HG03060 (cell line): Measurements from ENCODE around the gene ARHGEF10L.

ENCODE experiments used
- ATAC-seq: cut with Tn5 transposase; IDR thresholded peaks from one replicate; pipeline ENCODE4 v1.9.1; 2021; ENCODE audit warnings: low read depth, moderate number of reproducible peaks; ENCODE audit not compliant: unreplicated experiment

Gene ARHGEF10L

DNA sequence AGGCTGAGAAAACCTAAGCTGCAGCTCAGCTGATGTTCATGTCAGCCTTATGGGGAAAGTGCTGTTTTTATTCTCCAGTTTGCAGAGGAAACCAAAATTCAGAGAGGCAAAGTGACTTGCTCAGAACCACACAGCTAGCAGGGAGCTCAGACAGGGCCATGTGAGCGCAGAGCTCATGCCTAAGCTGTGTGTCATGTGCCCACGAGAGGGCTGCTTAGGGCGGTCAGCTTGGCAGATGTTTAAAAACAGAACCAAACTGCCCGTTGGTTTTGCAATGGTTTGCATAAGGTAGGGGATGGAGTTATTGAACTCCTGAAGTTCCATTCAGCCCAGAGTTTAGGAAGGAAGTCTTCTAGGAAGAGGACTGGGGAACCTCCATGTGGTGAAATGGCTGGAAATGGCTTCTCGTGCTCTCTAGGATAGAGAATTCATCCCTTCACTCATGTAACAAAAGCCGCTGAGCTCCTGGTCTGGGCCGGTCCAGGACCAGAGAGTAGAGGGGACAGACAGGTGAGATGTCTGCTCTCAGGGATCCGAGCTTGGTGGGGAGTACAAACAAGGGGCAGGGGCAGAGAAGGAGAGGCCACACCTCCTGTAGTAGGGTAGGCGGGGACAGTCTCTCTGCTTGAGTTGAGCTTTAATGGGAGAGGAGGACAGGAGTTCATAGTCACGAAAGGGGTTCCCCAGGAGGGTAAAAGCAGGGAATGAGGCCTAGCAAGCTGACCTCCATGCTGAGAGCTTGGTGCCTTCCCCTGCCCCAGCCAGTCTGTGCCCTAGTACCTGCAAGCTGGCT lies 46.9 kb downstream of the ARHGEF10L start:
- ATAC-seq: no peak

DNA sequence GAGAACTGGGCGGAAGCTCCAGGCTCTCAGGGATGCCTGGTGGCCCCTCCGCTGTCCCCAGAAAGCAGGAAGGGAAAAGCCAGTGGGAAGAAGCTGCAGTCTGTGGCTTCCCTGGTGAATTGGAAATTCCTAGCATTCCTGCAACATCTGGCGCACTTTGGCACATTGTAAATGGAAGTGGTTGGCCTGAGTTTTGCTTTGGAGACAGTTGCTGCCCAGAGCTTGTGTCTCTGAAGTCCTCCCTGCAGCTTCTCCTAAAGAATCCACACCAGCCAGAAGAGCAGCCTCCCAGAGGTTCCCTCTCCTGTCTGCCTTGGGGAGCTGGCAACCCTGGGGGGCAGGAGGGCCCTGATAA lies 48.2 kb downstream of the ARHGEF10L start:
- ATAC-seq: no peak

DNA sequence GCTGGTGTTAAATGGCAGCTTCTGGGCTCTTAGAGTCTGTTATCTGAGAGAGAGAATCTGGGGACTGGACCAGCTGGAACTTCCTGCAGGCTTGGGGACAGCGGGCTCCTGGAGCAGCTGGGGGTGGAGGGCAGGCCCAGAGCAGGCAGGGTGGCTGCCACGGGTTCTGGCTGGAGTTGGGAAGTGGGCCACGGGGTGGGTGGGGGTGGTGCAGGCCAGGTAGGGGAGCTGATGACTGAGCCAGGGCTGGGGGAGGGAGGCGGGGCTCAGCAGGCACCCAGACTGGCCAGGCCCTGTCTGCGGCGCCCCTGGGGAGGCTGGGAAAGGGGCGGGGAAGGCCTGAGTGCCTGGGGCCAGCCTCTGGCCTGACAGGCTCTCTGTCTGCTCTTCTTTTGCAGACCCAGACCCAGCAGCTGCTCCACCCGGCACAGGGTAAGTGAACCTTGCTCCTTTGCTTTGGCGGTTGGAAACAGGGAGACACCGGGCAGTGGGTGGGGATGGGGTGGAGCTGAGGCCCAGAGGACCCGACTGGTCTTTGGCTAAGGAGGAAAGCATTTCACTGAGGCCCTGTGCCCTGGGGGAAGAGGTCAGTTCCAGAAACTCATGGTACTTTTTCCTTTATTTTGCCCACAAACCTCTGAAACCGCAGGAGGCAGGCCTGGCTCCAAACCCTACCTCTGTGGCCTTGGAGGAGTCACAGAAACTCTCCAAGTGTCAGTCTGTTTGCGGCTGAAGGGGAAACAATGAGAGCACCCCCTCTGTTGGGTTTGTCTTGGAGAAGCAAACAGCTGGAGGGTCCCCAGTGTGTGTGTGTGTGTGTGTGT lies 48.8 kb downstream of the ARHGEF10L start:
- ATAC-seq: no peak

DNA sequence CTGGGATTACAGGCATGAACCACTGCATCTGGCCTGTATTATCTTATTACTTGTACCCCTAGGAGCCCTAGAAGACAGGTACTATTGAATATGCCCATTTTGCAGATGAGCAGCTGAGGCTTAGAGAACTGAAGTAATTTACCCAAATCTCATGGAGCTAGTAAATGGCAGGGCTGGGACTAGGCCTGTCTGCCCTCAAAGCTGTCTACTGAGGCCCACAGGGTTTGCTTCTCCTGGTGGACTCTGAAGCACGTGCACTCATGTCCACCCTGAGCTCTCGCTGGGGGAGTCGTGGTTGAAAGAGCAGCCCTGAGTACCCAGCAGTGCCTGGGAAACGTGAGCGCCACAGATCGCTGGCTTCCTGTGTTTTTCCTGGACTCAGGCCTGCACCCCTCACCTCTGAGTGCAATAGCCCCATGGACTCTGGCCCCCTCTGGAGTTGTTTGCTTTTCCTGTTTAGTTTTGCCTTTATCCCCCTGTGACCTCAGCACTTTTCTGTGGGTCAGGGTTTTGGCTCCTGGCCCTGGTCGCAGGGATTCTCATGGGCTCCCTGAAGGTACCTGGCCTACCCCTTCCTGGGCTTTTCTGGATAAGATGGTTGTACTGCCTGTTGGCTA lies 52.4 kb downstream of the ARHGEF10L start:
- no peak for ATAC-seq

DNA sequence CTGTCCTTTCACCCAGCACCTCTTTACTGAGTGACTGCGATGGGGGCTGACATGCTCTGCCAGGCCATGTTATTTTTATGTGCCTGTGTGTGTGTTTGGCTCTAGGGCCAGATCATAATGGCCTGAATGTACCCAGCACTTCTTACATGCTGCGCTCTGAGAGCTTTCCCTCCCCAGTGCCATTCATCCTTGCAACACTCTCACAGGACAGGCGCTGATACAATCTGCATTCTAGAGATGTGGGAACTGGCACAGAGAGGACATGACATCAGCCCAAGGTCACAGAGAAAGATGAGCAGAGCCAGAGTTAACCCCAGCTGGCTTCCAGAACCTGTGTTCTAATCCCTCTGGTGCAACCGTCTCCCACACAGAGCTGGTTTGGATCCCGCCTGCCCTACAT lies 54.5 kb downstream of the ARHGEF10L start:
- ATAC-seq: no peak

DNA sequence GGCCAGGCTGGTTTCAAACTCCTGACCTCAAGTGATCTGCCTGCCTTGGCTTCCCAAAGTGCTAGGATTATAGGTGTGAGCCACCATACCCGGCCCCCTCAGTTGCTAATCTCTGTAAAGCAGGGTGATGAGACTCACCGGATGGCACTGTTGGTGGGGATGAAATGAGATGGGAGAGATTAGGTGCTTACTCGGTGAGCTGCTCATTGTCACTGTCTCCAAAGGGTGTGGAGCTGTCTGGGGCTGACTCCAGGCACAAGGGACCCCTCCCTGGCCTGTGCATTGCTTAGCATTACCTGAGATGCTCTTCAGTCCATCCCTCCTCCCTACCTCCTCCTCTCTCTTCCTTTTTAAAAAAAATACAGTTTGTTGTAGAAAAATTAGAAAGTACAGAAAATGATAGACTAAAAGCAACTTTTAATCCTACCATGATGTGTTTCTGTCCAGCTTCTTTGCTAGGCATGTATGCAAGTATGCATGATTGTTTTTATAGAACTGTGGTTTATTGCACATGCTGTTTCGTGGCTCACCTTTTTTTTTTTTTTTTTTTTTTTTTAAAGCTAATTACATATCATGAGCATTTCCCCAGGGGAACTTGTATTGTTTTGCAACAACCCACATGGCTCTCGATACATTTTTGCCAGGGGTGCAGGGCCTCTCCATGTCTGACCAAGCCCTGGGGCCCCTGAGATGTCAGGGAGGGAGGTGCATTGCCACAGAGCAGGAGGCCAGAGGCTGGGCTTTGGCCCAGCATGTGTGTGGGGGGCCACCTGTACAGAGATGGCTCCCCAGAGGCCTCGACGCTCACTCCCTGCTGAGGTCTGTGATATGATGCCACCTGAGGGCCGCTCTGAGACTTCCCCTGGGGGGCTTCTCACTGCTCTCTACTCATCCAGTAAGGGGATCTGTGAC lies 55.4 kb downstream of the ARHGEF10L start:
- no peak for ATAC-seq

DNA sequence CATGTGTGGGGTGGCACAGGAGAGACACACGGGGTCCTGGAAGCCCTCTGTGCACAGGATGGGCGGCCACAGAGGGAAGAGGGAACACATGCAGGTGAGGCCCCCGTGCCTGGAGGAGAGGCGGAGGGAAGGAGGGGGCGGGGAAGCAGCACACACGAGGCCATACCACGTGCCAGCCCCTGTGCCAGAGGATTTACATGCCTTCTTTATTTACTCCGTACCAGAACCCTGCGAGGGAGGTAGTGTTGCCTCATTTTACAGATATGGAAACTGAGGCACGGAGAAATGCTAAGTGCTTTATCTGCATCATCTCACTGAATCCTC lies 56.1 kb downstream of the ARHGEF10L start:
- no peak for ATAC-seq

DNA sequence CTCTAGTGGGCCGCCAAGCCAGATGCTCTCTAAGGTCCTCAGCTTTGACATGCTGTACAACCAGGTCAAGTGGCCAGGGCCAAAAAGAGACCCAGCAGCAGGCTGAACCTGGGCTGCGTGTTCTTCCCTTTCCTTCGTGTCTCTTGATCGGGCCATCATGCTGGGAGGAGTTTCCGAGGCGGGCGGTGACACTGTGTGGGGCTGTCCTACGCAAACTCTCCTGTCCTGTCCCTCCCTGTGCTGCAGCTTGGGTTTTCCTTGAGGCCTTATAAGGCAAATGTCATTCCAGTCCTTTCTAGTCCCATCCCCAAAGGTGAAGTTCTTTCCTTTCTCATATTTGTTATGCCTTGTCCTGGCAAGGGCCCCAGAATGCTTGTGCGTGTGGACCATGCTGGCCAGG lies 56.7 kb downstream of the ARHGEF10L start:
- ATAC-seq: no peak

DNA sequence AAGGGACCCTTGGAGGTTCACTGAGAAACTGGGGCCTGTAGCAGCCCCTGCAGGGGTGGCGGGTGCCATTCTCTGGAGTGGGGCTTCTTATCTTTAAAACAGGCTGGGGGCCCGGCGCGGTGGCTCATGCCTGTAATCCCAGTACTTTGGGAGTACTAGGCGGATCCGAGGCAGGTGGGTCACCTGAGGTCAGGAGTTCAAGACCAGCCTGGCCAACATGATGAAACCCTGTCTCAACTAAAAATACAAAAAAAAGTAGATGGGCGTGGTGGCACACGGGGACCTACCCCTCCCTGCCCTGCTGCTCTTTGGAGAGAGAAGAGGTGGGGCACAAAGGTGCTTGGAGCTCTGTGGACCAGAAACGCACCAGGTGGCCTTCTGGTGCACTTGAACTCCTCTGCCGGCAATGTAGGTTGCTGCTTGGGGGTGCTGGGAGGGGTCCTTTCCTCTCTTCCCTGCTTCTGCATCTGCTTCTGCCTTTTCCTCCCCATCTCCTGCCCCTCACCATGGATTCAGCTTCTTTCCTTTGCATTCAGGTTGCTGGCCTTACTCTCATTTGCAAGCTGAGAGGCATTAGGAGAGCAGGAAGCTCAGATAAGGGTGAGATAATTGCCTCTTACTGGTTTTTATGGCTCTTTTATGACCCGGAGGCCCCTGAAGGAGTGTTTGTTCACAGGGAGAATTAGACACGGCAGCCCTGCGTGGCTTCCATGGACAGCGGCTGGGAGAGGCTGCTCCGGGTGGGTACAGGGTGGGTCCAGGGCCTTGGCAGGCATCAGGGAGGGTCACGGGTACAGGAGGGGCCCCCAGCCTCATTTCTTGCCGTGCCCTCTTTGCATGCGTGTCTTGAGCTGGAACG lies 57.4 kb downstream of the ARHGEF10L start:
- ATAC-seq: no peak

DNA sequence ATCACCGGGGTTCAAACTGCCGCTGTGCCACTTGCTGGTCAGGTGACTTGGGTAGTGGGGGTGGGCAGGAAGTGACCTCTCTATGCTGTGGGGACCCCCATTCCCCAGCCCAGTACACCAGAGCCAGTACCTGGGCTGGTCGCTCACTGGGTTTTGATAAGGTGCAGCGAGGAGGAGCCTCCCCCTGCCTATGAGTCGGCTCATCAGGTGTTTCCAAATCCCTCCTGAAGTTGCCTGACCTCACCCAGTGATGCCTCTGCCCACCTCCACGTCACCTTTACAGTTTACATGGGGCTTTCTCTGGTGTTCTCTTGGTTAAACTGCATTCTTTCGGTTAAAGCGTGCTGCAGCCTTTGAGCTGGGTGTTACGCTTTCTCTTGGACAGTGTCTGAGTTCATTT lies 58.2 kb downstream of the ARHGEF10L start:
- no peak for ATAC-seq

DNA sequence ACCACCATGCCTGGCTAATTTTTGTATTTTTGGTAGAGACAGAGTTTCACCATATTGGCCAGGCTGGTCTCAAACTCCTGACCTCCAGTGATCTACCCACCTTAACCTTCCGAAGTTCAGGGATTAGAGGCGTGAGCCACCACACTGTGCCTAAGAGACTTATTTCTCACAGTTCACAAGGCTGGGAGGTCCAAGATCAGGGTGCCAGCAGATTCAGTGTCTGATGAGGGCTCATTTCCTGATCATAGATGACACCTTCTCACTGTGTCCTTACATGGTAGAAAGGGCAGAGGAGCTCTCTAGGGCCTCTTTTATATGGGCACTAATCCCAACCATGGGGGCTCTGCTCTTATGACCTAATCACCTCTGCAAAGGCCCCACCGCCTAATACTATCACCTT lies 58.8 kb downstream of the ARHGEF10L start:
- ATAC-seq: no peak

DNA sequence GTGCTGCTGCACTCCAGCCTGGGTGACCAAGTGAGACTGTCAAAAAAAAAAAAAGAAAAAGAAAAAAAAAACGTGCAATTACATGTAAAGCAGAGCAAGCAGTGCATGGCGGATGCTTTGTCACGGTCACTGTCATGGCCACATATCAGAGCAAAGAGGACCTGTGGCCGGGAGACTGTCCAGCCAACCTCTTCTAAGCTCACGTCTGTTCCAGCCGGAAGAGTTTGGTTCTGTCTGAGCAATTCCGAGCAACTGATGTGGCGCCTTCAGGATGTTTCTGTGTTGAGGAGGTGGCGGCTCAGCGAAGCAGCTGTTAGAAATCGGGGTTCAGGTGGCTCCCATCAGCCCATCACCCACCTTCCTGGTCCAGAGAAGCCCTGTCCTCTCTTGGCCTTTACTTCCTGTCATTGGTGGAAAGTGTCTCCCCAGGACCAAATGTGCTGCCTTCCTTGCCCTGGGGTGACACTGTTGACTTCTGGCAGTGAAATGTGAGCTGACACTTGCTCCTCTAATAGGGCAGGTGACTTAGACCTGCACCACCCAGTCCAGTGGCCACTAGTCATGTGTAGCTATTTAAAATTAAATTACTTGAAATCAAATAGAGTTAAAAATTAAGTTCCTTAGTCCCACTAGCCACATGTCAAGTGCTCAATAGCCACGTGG lies 59.9 kb downstream of the ARHGEF10L start:
- no peak for ATAC-seq

DNA sequence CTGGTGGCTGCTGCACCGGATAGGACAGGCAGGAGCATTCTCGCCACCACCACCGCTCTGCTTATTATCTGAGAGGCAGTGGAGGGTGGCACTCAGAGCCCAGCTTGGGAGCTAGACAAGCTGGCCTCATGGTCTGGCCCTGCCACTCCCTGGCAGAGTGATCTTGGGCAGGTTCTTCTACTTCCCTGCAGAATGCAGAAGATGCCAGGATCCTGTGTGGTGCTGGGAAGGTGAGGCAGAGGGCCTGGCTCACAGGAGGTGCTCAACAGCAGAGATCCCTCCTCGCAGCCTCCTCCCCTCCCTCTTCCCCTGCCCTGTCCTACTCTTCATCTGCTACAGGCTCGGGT lies 60.4 kb downstream of the ARHGEF10L start:
- no peak for ATAC-seq

DNA sequence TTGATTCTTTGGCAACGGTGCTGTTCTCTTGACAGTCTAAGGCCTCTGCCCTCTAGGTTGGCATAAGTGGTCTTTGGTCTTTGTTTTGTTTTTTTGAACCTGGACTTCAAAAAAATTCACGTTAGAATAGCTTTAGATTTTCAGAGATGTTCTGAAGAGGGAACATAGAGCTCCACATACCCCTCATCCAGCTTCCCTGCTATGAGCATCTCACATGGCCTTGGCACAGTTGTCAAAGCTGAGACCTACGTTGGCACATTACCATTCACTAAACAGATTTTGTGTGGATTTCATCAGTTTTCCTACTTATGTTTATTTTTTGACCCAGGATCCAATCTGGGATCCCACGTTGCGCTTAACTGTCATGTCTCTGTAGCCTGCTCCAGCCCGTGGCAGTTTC lies 60.8 kb downstream of the ARHGEF10L start:
- no peak for ATAC-seq

DNA sequence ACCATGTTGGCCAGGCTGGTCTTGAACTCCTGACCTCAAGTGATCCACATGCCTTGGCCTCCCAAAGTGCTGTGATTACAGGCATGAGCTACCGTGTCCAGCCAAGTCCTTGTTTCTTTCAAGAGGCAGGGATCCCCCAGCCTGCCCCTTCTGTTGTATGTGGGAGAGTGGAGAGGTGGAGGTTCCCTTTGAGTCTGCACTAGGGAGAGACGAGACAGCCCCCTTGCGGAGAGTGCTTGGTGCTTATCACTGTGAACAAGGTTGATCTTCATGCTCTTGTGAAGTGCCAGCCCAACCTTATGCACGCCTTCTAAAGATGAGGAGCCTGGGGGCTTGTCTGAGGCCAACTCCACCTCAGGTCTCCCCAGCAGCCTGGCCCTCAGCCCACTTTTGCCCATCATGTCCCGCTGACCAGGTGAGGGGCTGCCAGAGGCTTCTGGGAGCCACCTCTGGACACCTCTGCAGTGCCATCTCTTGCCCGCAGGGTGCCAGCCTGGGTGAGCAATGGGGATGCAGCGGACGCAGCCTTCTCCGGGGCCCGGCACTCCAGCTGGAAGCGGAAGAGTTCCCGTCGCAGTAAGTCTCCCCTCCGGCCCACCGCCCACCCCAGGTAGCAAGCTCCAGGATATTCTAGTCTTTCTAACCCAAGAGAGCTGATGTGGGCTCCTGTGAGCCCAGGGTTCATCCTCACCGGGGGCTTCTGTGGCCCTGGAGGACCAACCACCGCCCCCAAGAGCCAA lies 62.3 kb downstream of the ARHGEF10L start:
- no peak for ATAC-seq

DNA sequence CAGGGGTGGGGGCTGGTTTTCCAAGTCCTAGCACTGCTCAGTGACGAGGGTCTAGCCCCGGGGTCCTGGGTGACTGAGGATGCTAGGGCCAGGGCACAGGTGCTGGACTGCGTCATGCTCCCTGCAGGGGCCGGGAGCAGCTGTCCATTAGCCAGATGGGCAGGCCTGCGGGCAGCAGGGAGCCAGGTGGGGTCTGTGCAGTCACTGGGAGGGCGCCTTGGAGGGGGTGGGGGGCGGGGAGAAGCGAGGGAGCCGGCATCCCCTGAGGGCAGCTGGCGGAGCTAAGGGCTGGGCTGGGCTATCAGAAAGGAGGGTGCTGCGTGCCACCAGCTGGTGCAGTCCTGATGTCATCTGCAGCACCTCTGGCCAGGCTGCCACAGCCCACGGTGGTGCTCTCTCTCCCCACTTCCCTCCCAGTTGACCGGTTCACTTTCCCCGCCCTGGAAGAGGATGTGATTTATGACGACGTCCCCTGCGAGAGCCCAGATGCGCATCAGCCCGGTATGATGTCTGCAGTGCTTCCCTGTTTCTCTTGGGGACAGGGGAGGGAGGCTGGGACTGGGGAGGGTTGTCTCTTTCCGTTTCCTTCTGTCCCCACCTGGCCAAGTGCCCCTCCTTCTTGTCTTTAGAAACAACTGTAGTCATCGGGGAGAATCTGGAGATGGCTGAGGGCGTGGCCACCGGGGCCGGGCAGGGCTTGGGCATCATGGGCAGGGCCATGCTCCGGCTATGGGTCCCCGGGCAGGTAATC lies 63.8 kb downstream of the ARHGEF10L start:
- no peak for ATAC-seq

DNA sequence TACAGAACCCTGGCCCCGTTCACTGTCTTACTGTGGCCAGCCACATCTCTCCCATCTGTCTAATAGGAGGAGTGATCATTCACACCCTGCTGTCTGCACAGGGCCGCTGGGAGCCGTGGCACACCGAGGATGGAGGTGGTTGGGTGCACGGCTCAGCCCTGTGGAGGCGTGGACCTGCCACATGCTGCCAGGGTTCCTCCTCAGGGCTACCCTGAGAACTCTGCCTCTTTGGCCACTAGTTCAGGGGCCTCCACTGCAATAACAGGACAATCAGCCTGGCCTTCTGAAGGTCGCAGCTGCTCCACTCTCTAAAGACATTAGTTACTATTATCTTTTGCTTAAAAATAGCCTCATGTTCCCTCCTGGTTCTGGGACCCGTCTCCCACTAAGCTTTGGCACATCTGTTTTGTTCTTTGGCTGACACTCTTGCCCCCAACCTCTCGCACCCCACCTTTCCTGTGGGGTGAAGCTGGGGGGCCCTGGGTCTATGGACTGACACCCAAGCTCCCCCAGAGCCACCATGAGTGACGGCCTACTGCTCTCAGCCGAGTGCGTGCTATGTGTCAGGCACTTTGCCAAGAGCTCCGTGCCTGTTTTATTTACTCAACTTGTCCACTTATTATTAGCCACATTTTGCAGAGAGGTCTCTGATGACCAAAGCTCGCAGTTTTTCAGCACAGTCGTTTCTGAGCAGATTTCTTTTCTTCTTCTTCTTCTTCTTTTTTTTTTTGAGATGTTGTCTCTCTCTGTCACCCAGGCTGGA lies 66.3 kb downstream of the ARHGEF10L start:
- no peak for ATAC-seq
